Lung (tissue), 12 donors: ENCODE data around the gene MATR3. TPM values are rescaled to one million over a fixed set of nuclear protein-coding genes. Genes with fewer than 3 reads are reported as not detected.
"Not testable (repeated sequence)": the region's sequence is repeated elsewhere in the genome, so short reads cannot be mapped to it uniquely, and the experiment has no call there.

ENCODE experiments used
- ATAC-seq: fragments of 200-7000 bp; cut with Tn5 transposase; one replicate; pipeline ENCODE4 v1.9.1; 2020; ENCODE audit warnings: moderate number of reproducible peaks; ENCODE audit not compliant: insufficient read depth, low FRiP score
- DNase-seq, 3 donors: peaks; one replicate each; pipeline ENCODE4 v3.0.0-alpha.2; 2013 to 2017
- H3K27ac ChIP-seq, 2 donors: one replicate each; pipeline ENCODE4 v1.5.1; 2013; ENCODE audit warnings: mild to moderate bottlenecking in 2 of 2, moderate library complexity in 2 of 2, control low read depth in 1 of 2, inconsistent platforms in 1 of 2, low read depth in 1 of 2, low read length in 1 of 2
- H3K27me3 ChIP-seq, 3 donors: one replicate each; pipeline ENCODE4 v1.5.1; 2013; ENCODE audit warnings: low read length in 2 of 3; ENCODE audit not compliant: control insufficient read depth in 3 of 3, insufficient read depth in 3 of 3
- H3K36me3 ChIP-seq, 4 donors: one replicate each; pipeline ENCODE4 v1.5.1; 2013; ENCODE audit warnings: low read length in 4 of 4, mild to moderate bottlenecking in 1 of 4, moderate library complexity in 1 of 4; ENCODE audit not compliant: control insufficient read depth in 4 of 4, insufficient read depth in 4 of 4
- H3K4me1 ChIP-seq, 5 donors: one replicate each; pipeline ENCODE4 v1.5.1; 2013; ENCODE audit warnings: low read length in 5 of 5, mild to moderate bottlenecking in 2 of 5, moderate library complexity in 1 of 5; ENCODE audit not compliant: control insufficient read depth in 5 of 5, insufficient read depth in 5 of 5
- H3K4me3 ChIP-seq: one replicate; pipeline ENCODE4 v1.5.1; 2013; ENCODE audit warnings: mild to moderate bottlenecking, control low read depth, moderate library complexity
- H3K9ac ChIP-seq, 2 donors: one replicate each; pipeline ENCODE4 v1.5.1; 2013; ENCODE audit warnings: low read length in 2 of 2, control low read depth in 1 of 2; ENCODE audit not compliant: insufficient read depth in 1 of 2
- H3K9me3 ChIP-seq, 4 donors: one replicate each; pipeline ENCODE4 v1.5.1; 2013; ENCODE audit warnings: low read length in 3 of 4, mild to moderate bottlenecking in 1 of 4, moderate library complexity in 1 of 4; ENCODE audit not compliant: control insufficient read depth in 4 of 4, insufficient read depth in 3 of 4
- WGBS, 2 donors: extraction: QIAGEN DNeasy Blood & Tissue Kit; methylation state at CpG; one replicate each; pipeline ENCODE4 v1.1.7; 2013; 5-methylcytosine and 5-hydroxymethylcytosine counted together
- polyA plus RNA-seq, 2 donors: library from polyadenylated mRNA; stranded (reverse); fragments of 200-250 nt; gene quantifications; one replicate each; pipeline ENCODE4 v1.2.1, GENCODE V29; 2013
- total RNA-seq, 2 donors: library from RNA; depleted of rRNA in 1 of 2; stranded (reverse); fragments of >200 nt in 1 of 2; gene quantifications; one replicate each; pipeline ENCODE4 v1.2.1, GENCODE V29; 2014 to 2021
- TF ChIP-seq, protein P1 (sequence below): IDR thresholded peaks from 2 replicates; pipeline ENCODE4 v1.5.1; 2012; ENCODE audit warnings: mild to moderate bottlenecking; ENCODE audit errors: control extremely low read depth, extremely low read depth
- donor health status: control.
- donor health status: control.
- donor health status: Bipolar disorder and iron deficiency.
- donor health status: healthy.
- donor health status: DM: yes; HTN: yes; CAD: no.

Gene MATR3
- total and polyA plus RNA-seq, 4 donors, result 89.9 to 461 (median 100) TPM

DNA sequence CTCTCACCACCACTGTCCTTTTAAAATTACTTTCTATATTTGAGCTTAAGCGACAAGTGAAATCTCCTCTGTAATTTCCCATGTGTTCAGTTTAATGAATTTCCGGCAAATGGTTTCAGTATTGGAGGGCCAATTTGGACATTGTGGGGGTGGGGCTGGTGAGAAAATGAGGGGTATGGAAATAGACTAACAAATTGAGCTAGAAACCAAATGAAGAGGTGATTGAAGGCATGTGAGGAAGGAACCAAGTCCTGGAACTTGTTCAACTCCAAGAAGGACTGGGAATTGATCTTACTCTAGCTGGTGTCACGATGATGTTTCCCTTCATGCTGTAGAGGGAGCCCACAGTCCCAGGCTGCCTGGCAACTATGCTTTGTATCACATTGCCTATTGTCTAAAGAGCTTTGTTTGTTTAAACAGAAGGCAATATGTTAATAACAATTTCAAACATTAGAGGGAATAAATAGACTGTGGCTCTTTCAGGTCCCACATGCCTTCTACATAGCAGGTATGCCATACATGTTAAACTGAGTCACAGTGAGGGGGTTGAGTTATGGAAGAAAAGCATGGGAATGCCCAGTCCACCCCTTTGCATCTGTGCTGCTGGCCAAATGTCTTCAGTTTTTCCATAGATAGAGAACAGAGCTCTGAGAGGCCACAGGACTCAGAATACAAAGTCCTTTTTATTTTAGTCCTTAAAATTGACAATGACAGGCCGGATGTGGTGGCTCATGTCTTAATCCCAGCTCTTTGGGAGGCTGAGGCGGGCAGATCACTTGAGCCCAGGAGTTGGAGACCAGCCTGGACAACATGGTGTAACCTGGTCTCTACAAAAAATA, 25.0 kb upstream of the MATR3 start:
- no peaks in the 10 kb centered on the region for H3K27me3 ChIP-seq
- ATAC-seq (no peak), DNase-seq (no peak)
- no peak overlapping the region for H3K4me3 ChIP-seq
- H3K4me1 ChIP-seq, result peaks cover 0 to 16% (median 6%) of the 10 kb centered on the region in 5 donors
- TF ChIP-seq, protein P1, sequence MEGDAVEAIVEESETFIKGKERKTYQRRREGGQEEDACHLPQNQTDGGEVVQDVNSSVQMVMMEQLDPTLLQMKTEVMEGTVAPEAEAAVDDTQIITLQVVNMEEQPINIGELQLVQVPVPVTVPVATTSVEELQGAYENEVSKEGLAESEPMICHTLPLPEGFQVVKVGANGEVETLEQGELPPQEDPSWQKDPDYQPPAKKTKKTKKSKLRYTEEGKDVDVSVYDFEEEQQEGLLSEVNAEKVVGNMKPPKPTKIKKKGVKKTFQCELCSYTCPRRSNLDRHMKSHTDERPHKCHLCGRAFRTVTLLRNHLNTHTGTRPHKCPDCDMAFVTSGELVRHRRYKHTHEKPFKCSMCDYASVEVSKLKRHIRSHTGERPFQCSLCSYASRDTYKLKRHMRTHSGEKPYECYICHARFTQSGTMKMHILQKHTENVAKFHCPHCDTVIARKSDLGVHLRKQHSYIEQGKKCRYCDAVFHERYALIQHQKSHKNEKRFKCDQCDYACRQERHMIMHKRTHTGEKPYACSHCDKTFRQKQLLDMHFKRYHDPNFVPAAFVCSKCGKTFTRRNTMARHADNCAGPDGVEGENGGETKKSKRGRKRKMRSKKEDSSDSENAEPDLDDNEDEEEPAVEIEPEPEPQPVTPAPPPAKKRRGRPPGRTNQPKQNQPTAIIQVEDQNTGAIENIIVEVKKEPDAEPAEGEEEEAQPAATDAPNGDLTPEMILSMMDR, result no peak
- H3K36me3 ChIP-seq, result no peaks in the 10 kb centered on the region
- 56 to 62% methylated on average over 5 of the region's 5 CpGs for WGBS, 2 donors
- no peaks in the 10 kb centered on the region for H3K9me3 ChIP-seq
- no peak overlapping the region for H3K9ac ChIP-seq
- H3K27ac ChIP-seq, result peak overlapping the region in 1 of 2 donors; percentile 61

DNA sequence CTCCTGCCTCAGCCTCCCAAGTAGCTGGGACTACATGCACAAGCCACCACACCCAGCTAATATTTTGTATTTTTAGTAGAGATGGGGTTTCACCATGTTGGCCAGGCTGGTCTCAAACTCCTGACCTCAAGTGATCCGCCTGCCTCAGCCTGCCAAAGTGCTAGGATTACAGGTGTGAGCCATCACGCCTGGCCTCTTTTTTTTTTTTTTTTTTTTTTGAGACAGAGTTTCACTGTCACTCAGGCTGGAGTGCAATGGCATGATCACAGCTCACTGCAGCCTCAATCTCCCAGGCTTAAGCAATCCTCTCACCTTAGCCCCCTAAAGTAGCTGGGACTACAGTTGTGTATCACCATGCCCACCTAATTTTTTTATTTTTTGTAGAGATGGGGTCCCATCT, 22.8 kb upstream of the MATR3 start:
- H3K36me3 ChIP-seq, H3K9ac ChIP-seq, DNase-seq, ATAC-seq, H3K9me3 ChIP-seq, H3K4me3 ChIP-seq, H3K27me3 ChIP-seq, H3K27ac ChIP-seq: not testable (repeated sequence)
- WGBS, 2 donors, result 76 to 96% methylated on average over 2 of the region's 2 CpGs
- peaks cover 4 to 16% (median 11%) of the 10 kb centered on the region in 5 donors for H3K4me1 ChIP-seq

DNA sequence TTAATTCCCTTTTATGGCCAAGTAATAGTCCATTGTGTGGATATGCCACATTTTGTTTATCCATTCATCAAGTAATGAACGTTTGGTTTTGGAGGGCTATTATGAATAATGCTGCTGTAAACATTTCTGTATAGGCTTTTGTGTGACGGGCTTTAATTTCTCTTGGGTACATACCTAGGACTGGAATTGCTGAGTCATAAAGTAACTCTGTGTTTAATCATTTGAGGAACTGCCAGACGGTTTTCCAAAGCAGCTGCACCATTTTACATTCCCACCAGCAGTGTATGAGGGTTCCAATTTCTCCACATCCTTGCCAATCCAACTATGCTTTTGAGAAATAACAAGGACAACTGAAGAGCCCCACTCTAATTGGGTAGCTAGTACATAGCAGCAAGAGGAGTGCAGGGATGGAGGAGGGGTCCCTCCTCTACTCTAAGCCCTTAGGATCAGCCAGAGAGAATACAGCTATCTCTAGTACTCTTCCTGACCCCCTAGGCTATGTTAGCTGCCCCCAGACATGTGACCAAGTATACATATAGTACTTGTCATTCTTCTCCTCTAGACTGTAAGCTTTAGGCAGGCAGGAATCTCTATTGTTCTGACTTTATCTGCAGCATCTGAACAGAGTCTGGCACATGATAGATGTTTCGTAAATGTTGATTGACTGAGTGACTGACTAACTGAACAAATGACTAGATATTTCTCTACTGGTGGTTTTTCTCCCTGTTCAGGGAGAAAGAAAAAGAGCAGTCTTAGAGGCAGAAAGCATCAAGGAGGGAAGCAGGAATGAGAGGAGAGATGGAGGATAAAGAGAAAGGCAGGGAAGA, 22.1 kb upstream of the MATR3 start:
- H3K4me3 ChIP-seq, result no peak overlapping the region
- 31 to 38% methylated on average over 4 of the region's 4 CpGs for WGBS, 2 donors
- peaks cover 4 to 19% (median 11%) of the 10 kb centered on the region in 5 donors for H3K4me1 ChIP-seq
- peak overlapping the region in 1 of 2 donors; percentile 29 for H3K27ac ChIP-seq
- ATAC-seq, result no peak
- TF ChIP-seq, protein P1, result no peak
- peaks cover 0 to 3% (median 0%) of the 10 kb centered on the region in 4 donors for H3K36me3 ChIP-seq
- H3K9me3 ChIP-seq, result no peaks in the 10 kb centered on the region
- no peak overlapping the region for H3K9ac ChIP-seq
- DNase-seq, result no peak
- H3K27me3 ChIP-seq, result no peaks in the 10 kb centered on the region
